K562 (cell line): Measurements from ENCODE around the gene RALY. TPM values are rescaled to one million over a fixed set of nuclear protein-coding genes. Genes with fewer than 3 reads are reported as not detected.

Experiments used
- ATAC-seq: fragments of 200-7000 bp; cut with Tn5 transposase; 3 replicates; pipeline ENCODE4 v1.9.1; 2020; ENCODE audit warnings: moderate library complexity
- BruUV-seq: library from RNA; stranded (reverse); fragments of 400-500 nt; replicated peaks from 2 replicates; lab custom pipeline; 2021; lab: Mats Ljungman, UMichigan
- CTCF ChIA-PET: fragments of 300-600 bp; formaldehyde crosslinking; extraction: SDS; loops from one replicate; lab custom pipeline; 2021; ENCODE audit warnings: low intra/inter-chr PET ratio; lab: Yijun Ruan, JAX
- POLR2A ChIA-PET: fragments of 300-600, 350-650 bp; sonication (Branson Sonifier 250); formaldehyde crosslinking; extraction: SDS; loops from one replicate; lab custom pipeline; 2021; ENCODE audit warnings: antibody characterized with exemption, inconsistent platforms; lab: Yijun Ruan, JAX
- DNase-seq, 4 experiments: peaks; one replicate each; pipeline versions ENCODE4 v3.0.0 to v3.0.0-alpha.2; 2011 to 2018; ENCODE audit warnings: low spot score in 3 of 4, mixed read lengths in 3 of 4; ENCODE audit errors: extremely low read depth in 1 of 4
- FAIRE-seq: peaks from 2 replicates; lab custom pipeline; 2011; peaks lifted over from hg19 to GRCh38; lab: Jason Lieb, UNC
- H2AFZ ChIP-seq: 2 replicates; pipeline ENCODE4 v1.6.0; 2011; ENCODE audit warnings: low read depth, low read length, control low read depth, inconsistent platforms
- H3K27ac ChIP-seq: fragments of 200-600 bp; 3 replicates; pipeline ENCODE4 v1.8.0; 2011; ENCODE audit warnings: low read depth, mild to moderate bottlenecking, control low read depth, inconsistent platforms, low read length, moderate library complexity, mixed read lengths; ENCODE audit errors: extremely low read depth
- H3K27me3 ChIP-seq, 2 experiments: fragments of 300-600 bp in 1 of 2; 2 replicates in 1 of 2; 3 replicates in 1 of 2; pipeline versions ENCODE4 v1.6.0 to v1.8.0; 2011; ENCODE audit warnings: inconsistent platforms in 2 of 2, low read length in 2 of 2, mild to moderate bottlenecking in 1 of 2, mixed read lengths in 1 of 2, moderate library complexity in 1 of 2; ENCODE audit not compliant: control insufficient read depth in 2 of 2, insufficient read depth in 2 of 2
- H3K36me3 ChIP-seq: fragments of 300-600 bp; 3 replicates; pipeline ENCODE4 v1.8.0; 2011; ENCODE audit warnings: mild to moderate bottlenecking, low read length, inconsistent platforms; ENCODE audit not compliant: control insufficient read depth, insufficient read depth
- H3K4me1 ChIP-seq, 2 experiments: fragments of 200-600 bp in 1 of 2; replicated peaks in 1 of 2; 2 replicates in 1 of 2; 3 replicates in 1 of 2; pipeline versions ENCODE4 v1.5.1 to v1.8.0; 2011; ENCODE audit warnings: inconsistent platforms in 2 of 2, low read length in 2 of 2, mild to moderate bottlenecking in 1 of 2, mixed read lengths in 1 of 2, moderate library complexity in 1 of 2; ENCODE audit not compliant: control insufficient read depth in 2 of 2, insufficient read depth in 2 of 2
- H3K4me2 ChIP-seq: 2 replicates; pipeline ENCODE4 v1.6.1; 2011; ENCODE audit warnings: low read length, control low read depth, inconsistent platforms, mixed read lengths; ENCODE audit not compliant: insufficient read depth
- H3K4me3 ChIP-seq: fragments of 200-600 bp; sonication (generic), shearing (Covaris generic); 2 replicates; pipeline ENCODE4 v1.5.1; 2016; ENCODE audit warnings: control low read depth, inconsistent platforms
- H3K79me2 ChIP-seq: fragments of 200-600 bp; 3 replicates; pipeline ENCODE4 v1.8.0; 2011; ENCODE audit warnings: low read length, inconsistent platforms; ENCODE audit not compliant: control insufficient read depth, insufficient read depth
- H3K9ac ChIP-seq, 2 experiments: 2 replicates each; pipeline versions ENCODE4 v1.6.0 to v1.6.1; 2011; ENCODE audit warnings: low read depth in 2 of 2, low read length in 2 of 2, control low read depth in 1 of 2, inconsistent platforms in 1 of 2, mild to moderate bottlenecking in 1 of 2, mixed read lengths in 1 of 2; ENCODE audit not compliant: insufficient read depth in 1 of 2
- H3K9me1 ChIP-seq: one replicate; pipeline ENCODE4 v1.6.0; 2011; ENCODE audit warnings: inconsistent platforms, mild to moderate bottlenecking, low read length, moderate library complexity; ENCODE audit not compliant: control insufficient read depth, insufficient read depth
- H3K9me3 ChIP-seq: replicated peaks from 2 replicates; pipeline ENCODE4 v1.5.1; 2011; ENCODE audit warnings: low read depth, low read length, inconsistent platforms; ENCODE audit not compliant: control insufficient read depth, insufficient read depth
- H4K20me1 ChIP-seq: replicated peaks from 2 replicates; pipeline ENCODE4 v1.6.1; 2011; ENCODE audit warnings: low read length, inconsistent platforms, mixed read lengths; ENCODE audit not compliant: control insufficient read depth, insufficient read depth
- ARID4B ChIP-seq: sonication (generic); formaldehyde crosslinking; IDR thresholded peaks from 2 replicates; pipeline ENCODE4 v1.8.0; 2022; ENCODE audit warnings: mild to moderate bottlenecking, missing genetic modification reagents
- CBX5 ChIP-seq: IDR thresholded peaks from 2 replicates; pipeline ENCODE4 v1.6.1; 2014; ENCODE audit warnings: low read depth, borderline replicate concordance
- HNRNPK ChIP-seq: fragments of 200-400 bp; formaldehyde crosslinking; IDR thresholded peaks from one replicate; pipeline ENCODE4 v1.6.1; 2018; ENCODE audit warnings: mild to moderate bottlenecking, low read depth, low read length; ENCODE audit not compliant: poor library complexity, severe bottlenecking
- NR2C1 ChIP-seq, 2 experiments: fragments of 450-650 bp; IDR thresholded peaks; 2 replicates each; pipeline ENCODE4 v1.6.1; 2017; ENCODE audit warnings: mild to moderate bottlenecking in 2 of 2, antibody characterized with exemption in 1 of 2, inconsistent platforms in 1 of 2, missing compliant biosample characterization in 1 of 2, missing genetic modification characterization in 1 of 2
- RFX7 ChIP-seq: fragments of 250-450 bp; sonication (Bioruptor Pico); IDR thresholded peaks from 2 replicates; pipeline ENCODE4 v1.5.1; 2021; ENCODE audit warnings: mild to moderate bottlenecking
- RREB1 ChIP-seq: fragments of 250-450 bp; sonication (Bioruptor Pico); IDR thresholded peaks from 2 replicates; pipeline ENCODE4 v1.4.0; 2020
- TRIM28 ChIP-seq: fragments of 450-650 bp; IDR thresholded peaks from 2 replicates; pipeline ENCODE4 v1.6.1; 2017
- ZNF197 ChIP-seq: fragments of 200-800 bp; sonication (Bioruptor generic); IDR thresholded peaks from 2 replicates; pipeline ENCODE4 v1.6.1; 2016; ENCODE audit warnings: low read depth, missing genetic modification characterization, missing compliant biosample characterization
- ZNF583 ChIP-seq: fragments of 250-450 bp; sonication (Bioruptor Pico); IDR thresholded peaks from 2 replicates; pipeline ENCODE4 v1.4.0; 2020
- WGBS: fragments of 100-300 bp; shearing (Covaris generic); methylation state at CpG from one replicate; pipeline ENCODE4 v1.1.6; 2016; ENCODE audit warnings: low coverage, mixed read lengths; ENCODE audit not compliant: insufficient coverage; ENCODE audit errors: missing lambda C conversion rate; 5-methylcytosine and 5-hydroxymethylcytosine counted together
- in situ Hi-C: fragments of 300-500 bp; cut with MboI; formaldehyde crosslinking; loops from 4 replicates; pipeline ENCODE4 v1.15.0; 2018; ENCODE audit warnings: inconsistent platforms, mixed read lengths
- intact Hi-C: fragments of 100-400 bp; cut with micrococcal nuclease; formaldehyde crosslinking; loops from 2 replicates; pipeline ENCODE4 v1.14.2; 2022
- polyA plus RNA-seq, 8 experiments: library from polyadenylated mRNA; depleted of rRNA in 4 of 8; stranded (reverse) in 5 of 8; unstranded in 3 of 8; fragments of >200 nt; fragmentation: Nextera tagmentation in 2 of 8; fragmentation: Illumina TruSeq in 1 of 8; extraction: Ambion mirVana in 2 of 8; extraction: Trizol in 1 of 8; gene quantifications; 2 replicates each; pipeline versions ENCODE4 v1.2.1 to v1.2.3, GENCODE V29; 2011 to 2014; ENCODE audit warnings: inconsistent platforms in 1 of 8, missing spikeins in 1 of 8
- total RNA-seq, 7 experiments: library from RNA; depleted of rRNA in 6 of 7; stranded (reverse); fragments of >200 nt in 6 of 7; fragmentation: Illumina TruSeq in 2 of 7; extraction: Trizol in 2 of 7; gene quantifications; 2 replicates each; pipeline versions ENCODE4 v1.2.1 to v1.2.3, GENCODE V29; 2011 to 2021; ENCODE audit warnings: low replicate concordance in 1 of 7
- TF ChIP-seq, protein P1 (sequence below): fragments of 250-450 bp; sonication (Bioruptor Pico); IDR thresholded peaks from 2 replicates; pipeline ENCODE4 v1.4.0; 2020

RALY gene
- total and polyA plus RNA-seq, 9 of the 15 experiments (the other 6 are each of a cell fraction or from before 2014, with no cell fraction given): 0.80 to 207 (median 128) TPM

DNA sequence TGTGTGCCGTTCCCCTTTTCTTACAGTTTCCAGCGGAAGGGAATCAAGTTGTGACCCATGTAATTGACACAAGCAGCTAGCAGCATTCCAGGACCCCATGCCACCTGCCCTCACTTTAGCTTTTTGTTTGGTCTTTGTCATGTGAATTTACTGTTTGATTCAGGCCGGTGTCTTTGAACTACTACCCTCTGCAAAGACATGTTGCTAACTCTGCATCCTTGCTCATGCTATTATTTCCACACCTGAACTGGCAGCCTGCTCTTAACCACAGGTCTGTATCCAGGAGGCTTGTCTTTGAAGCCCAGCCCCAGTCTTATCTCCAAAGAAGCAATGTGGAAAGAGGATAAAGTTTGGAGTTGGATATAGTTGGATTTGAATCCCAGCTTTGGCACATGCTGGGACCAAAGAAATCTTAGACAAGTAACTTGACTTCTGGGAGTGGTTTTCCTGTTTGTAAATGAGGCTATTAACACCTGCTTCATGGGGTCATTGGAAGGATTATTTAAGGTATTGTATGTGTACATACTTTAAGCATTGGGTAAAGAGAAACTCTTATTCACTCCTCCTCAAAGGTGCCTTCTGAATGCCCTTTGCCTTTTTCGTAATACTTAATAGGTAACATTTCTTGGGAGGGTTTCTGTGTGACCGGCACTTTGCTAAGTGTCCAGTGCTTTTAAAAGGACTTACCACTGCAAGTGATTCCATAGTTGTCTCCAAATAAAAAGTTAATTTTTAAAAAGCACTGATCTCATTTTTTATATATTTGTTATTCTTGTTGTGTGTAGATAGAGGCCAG, 52.4 kb downstream of the RALY start:
- in situ Hi-C loops (no loop called here), intact Hi-C loops (no loop called here)
- Histone ChIP-seq H3K27ac (no peak overlapping the region), H3K36me3 (peaks cover 20% of the 10 kb centered on the region; the same call in 2 of the 3 replicates), H3K79me2 (peaks cover 69% of the 10 kb centered on the region; the same call in 2 of the 3 replicates), H3K27me3 (no peaks in the 10 kb centered on the region), H3K9me3 (no peaks in the 10 kb centered on the region), H3K4me2 (no peak overlapping the region), H2AFZ (no peak overlapping the region), H3K9ac (no peak overlapping the region), H3K4me1 (peaks cover 0 to 15% of the 10 kb centered on the region in 2 experiments; a peak in 2 of 5 replicates), H3K4me3 (no peak overlapping the region), H4K20me1 (peaks cover 27% of the 10 kb centered on the region), H3K9me1 (peaks cover 6% of the 10 kb centered on the region)
- ATAC-seq (no peak), DNase-seq (no peak), FAIRE-seq (no peak)
- ChIA-PET CTCF (no interaction called here), POLR2A (interaction anchor here (0.7 kb wide), 1 partner anchor 21 kb away, joined by 3 read pairs; no protein-coding TSS in a partner anchor)
- 88% methylated on average over 5 of the region's 5 CpGs for WGBS
- BruUV-seq: no TSS peak
- no peak for TF ChIP-seq RFX7 (CRISPR knock-in tag)
- no peak for TF ChIP-seq RREB1 (CRISPR knock-in tag)
- no peak for TF ChIP-seq HNRNPK
- TF ChIP-seq ARID4B (CRISPR knock-in tag): no peak
- no peak for TF ChIP-seq CBX5
- TF ChIP-seq NR2C1 (IDR thresholded peaks at IDR 0.05): no peak
- no peak for TF ChIP-seq NR2C1 (tag; IDR thresholded peaks at IDR 0.05)
- TF ChIP-seq, protein P1, sequence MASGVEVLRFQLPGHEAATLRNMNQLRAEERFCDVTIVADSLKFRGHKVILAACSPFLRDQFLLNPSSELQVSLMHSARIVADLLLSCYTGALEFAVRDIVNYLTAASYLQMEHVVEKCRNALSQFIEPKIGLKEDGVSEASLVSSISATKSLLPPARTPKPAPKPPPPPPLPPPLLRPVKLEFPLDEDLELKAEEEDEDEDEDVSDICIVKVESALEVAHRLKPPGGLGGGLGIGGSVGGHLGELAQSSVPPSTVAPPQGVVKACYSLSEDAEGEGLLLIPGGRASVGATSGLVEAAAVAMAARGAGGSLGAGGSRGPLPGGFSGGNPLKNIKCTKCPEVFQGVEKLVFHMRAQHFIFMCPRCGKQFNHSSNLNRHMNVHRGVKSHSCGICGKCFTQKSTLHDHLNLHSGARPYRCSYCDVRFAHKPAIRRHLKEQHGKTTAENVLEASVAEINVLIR (CRISPR knock-in tag): no peak
- no peak for TF ChIP-seq TRIM28
- no peak for TF ChIP-seq ZNF197 (CRISPR knock-in tag)
- no peak for TF ChIP-seq ZNF583 (CRISPR knock-in tag)
